ENCODE data around the gene ZCWPW2.

DNA sequence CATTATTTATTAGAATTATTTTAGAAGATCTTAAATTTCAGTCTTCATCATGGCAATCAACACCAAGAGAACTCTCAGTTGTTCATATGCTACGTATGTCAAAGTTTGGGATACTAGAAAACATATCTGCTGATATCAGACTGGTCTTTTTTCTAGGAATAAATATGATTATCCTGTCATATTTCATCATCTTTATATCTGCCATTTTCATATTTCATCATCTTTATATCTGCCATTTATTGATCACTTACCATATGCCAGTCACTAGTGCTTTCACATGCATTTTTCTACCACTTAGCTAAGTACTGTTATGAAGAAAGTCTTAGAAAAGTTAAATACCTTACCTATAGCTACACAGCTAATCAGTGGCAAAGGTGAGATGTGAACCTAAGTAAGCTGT is 2.8 kb upstream of the ZCWPW2 start:
- TF ChIP-seq, protein P1, sequence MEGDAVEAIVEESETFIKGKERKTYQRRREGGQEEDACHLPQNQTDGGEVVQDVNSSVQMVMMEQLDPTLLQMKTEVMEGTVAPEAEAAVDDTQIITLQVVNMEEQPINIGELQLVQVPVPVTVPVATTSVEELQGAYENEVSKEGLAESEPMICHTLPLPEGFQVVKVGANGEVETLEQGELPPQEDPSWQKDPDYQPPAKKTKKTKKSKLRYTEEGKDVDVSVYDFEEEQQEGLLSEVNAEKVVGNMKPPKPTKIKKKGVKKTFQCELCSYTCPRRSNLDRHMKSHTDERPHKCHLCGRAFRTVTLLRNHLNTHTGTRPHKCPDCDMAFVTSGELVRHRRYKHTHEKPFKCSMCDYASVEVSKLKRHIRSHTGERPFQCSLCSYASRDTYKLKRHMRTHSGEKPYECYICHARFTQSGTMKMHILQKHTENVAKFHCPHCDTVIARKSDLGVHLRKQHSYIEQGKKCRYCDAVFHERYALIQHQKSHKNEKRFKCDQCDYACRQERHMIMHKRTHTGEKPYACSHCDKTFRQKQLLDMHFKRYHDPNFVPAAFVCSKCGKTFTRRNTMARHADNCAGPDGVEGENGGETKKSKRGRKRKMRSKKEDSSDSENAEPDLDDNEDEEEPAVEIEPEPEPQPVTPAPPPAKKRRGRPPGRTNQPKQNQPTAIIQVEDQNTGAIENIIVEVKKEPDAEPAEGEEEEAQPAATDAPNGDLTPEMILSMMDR (IDR thresholded peaks at IDR 0.05): no peak
- TF ChIP-seq POLR2A (IDR thresholded peaks at IDR 0.05): no peak
